H1 (cell line): ENCODE data around the gene SPARC. TPM values are rescaled to one million over a fixed set of nuclear protein-coding genes. Genes with fewer than 3 reads are reported as not detected.

Experiments used
- CTCF ChIA-PET: fragments of 300-600 bp; sonication (Branson Sonifier 250); formaldehyde crosslinking; loops from one replicate; lab custom pipeline; 2021; ENCODE audit not compliant: partially characterized antibody; lab: Charles Lee
- POLR2A ChIA-PET: fragments of 300-600 bp; sonication (Branson Sonifier 250); formaldehyde crosslinking; loops from one replicate; lab custom pipeline; 2021; ENCODE audit warnings: inconsistent platforms; ENCODE audit not compliant: partially characterized antibody; lab: Charles Lee
- DNase-seq, 2 experiments: peaks; one replicate each; pipeline versions ENCODE4 v3.0.0 to v3.0.0-alpha.2; 2010 to 2022; ENCODE audit warnings: low spot score in 2 of 2, low read depth in 1 of 2, mixed read lengths in 1 of 2
- FAIRE-seq: peaks from 2 replicates; lab custom pipeline; 2011; peaks lifted over from hg19 to GRCh38; lab: Jason Lieb, UNC
- H2AFZ ChIP-seq: 2 replicates; pipeline ENCODE4 v1.8.1; 2012; ENCODE audit warnings: low read length, inconsistent platforms
- H2AK5ac ChIP-seq: 2 replicates; pipeline ENCODE4 v1.6.1; 2013; ENCODE audit warnings: low read depth, low read length
- H2BK120ac ChIP-seq: replicated peaks from 2 replicates; pipeline ENCODE3; 2013; ENCODE audit warnings: low read depth, low read length, inconsistent platforms
- H2BK12ac ChIP-seq: 2 replicates; pipeline ENCODE4 v1.6.1; 2013; ENCODE audit warnings: low read depth, low read length
- H2BK15ac ChIP-seq: 2 replicates; pipeline ENCODE4 v1.6.1; 2013; ENCODE audit warnings: low read length
- H2BK20ac ChIP-seq: 2 replicates; pipeline ENCODE4 v1.6.1; 2013; ENCODE audit warnings: low read length
- H2BK5ac ChIP-seq: 2 replicates; pipeline ENCODE4 v1.6.1; 2013; ENCODE audit warnings: low read depth, low read length
- H3K14ac ChIP-seq: 2 replicates; pipeline ENCODE4 v1.6.1; 2013; ENCODE audit warnings: inconsistent platforms; ENCODE audit not compliant: insufficient read length
- H3K18ac ChIP-seq: 2 replicates; pipeline ENCODE4 v1.6.1; 2013; ENCODE audit warnings: low read length; ENCODE audit errors: extremely low read depth
- H3K23ac ChIP-seq: 2 replicates; pipeline ENCODE4 v1.6.1; 2013; ENCODE audit warnings: inconsistent platforms; ENCODE audit not compliant: insufficient read length
- H3K23me2 ChIP-seq: 2 replicates; pipeline ENCODE4 v1.6.1; 2013; ENCODE audit warnings: low read depth, low read length
- H3K27ac ChIP-seq: 2 replicates; pipeline ENCODE4 v1.6.1; 2011; ENCODE audit warnings: low read depth, low read length, inconsistent platforms
- H3K27me3 ChIP-seq, 4 experiments: replicated peaks in 1 of 4; 1 replicate in 1 of 4; 2 replicates in 3 of 4; pipeline versions ENCODE4 v1.6.1 to v1.8.1; 2011 to 2013; ENCODE audit warnings: low read length in 3 of 4, mild to moderate bottlenecking in 3 of 4, inconsistent platforms in 2 of 4, mixed read lengths in 2 of 4, moderate library complexity in 1 of 4; ENCODE audit not compliant: control insufficient read depth in 3 of 4, insufficient read depth in 3 of 4; ENCODE audit errors: extremely low read depth in 1 of 4
- H3K36me3 ChIP-seq, 4 experiments: 2 replicates each; pipeline versions ENCODE4 v1.6.1 to v1.8.1; 2011 to 2013; ENCODE audit warnings: mild to moderate bottlenecking in 4 of 4, low read length in 3 of 4, moderate library complexity in 2 of 4, control low read depth in 1 of 4, inconsistent platforms in 1 of 4; ENCODE audit not compliant: insufficient read depth in 4 of 4, control insufficient read depth in 2 of 4
- H3K4ac ChIP-seq: replicated peaks from 2 replicates; pipeline ENCODE3; 2013; ENCODE audit warnings: low read length, low read depth, mixed read lengths, inconsistent platforms; ENCODE audit not compliant: insufficient read length
- H3K4me1 ChIP-seq, 4 experiments: replicated peaks in 1 of 4; 1 replicate in 1 of 4; 2 replicates in 3 of 4; pipeline versions ENCODE4 v1.6.1 to v1.8.1; 2011 to 2013; ENCODE audit warnings: low read length in 3 of 4, inconsistent platforms in 2 of 4, mixed read lengths in 1 of 4; ENCODE audit not compliant: insufficient read depth in 4 of 4, control insufficient read depth in 3 of 4
- H3K4me2 ChIP-seq, 2 experiments: 2 replicates each; pipeline versions ENCODE4 v1.6.1 to v1.8.1; 2011 to 2013; ENCODE audit warnings: low read depth in 2 of 2, low read length in 2 of 2, control low read depth in 1 of 2, inconsistent platforms in 1 of 2, mild to moderate bottlenecking in 1 of 2; ENCODE audit not compliant: insufficient read depth in 1 of 2
- H3K4me3 ChIP-seq, 4 experiments: fragments of 200-600, 300-600 bp in 1 of 4; sonication (generic), shearing (Covaris generic), sonication (Bioruptor Twin) in 1 of 4; 2 replicates each; pipeline versions ENCODE4 v1.5.1 to v1.8.1; 2011 to 2016; ENCODE audit warnings: low read length in 4 of 4, low read depth in 3 of 4, control low read depth in 2 of 4, inconsistent platforms in 2 of 4, mild to moderate bottlenecking in 2 of 4, mixed read lengths in 1 of 4, moderate library complexity in 1 of 4; ENCODE audit not compliant: insufficient read depth in 2 of 4; ENCODE audit errors: extremely low read depth in 1 of 4
- H3K56ac ChIP-seq: replicated peaks from 2 replicates; pipeline ENCODE3; 2013; ENCODE audit warnings: low read depth, mild to moderate bottlenecking, mixed read lengths, low read length, inconsistent platforms; ENCODE audit not compliant: insufficient read length
- H3K79me1 ChIP-seq: 2 replicates; pipeline ENCODE4 v1.6.1; 2013; ENCODE audit warnings: low read depth, low read length, control low read depth
- H3K79me2 ChIP-seq, 2 experiments: 2 replicates each; pipeline versions ENCODE4 v1.6.1 to v1.8.1; 2012 to 2013; ENCODE audit warnings: low read length in 2 of 2, mild to moderate bottlenecking in 2 of 2, inconsistent platforms in 1 of 2; ENCODE audit not compliant: insufficient read depth in 2 of 2, control insufficient read depth in 1 of 2
- H3K9ac ChIP-seq, 4 experiments: replicated peaks in 1 of 4; 1 replicate in 1 of 4; 2 replicates in 3 of 4; pipeline versions ENCODE4 v1.6.1 to v1.8.1; 2011 to 2013; ENCODE audit warnings: low read depth in 3 of 4, low read length in 3 of 4, control low read depth in 2 of 4, mild to moderate bottlenecking in 2 of 4, moderate library complexity in 2 of 4, inconsistent platforms in 1 of 4; ENCODE audit errors: extremely low read depth in 1 of 4
- H3K9me3 ChIP-seq, 2 experiments: 2 replicates each; pipeline versions ENCODE4 v1.6.1 to v1.8.1; 2012 to 2013; ENCODE audit warnings: mild to moderate bottlenecking in 2 of 2, moderate library complexity in 2 of 2, control low read depth in 1 of 2, inconsistent platforms in 1 of 2, low read depth in 1 of 2, low read length in 1 of 2, mixed read lengths in 1 of 2; ENCODE audit not compliant: insufficient read depth in 2 of 2
- H4K20me1 ChIP-seq, 2 experiments: replicated peaks in 1 of 2; 2 replicates each; pipeline versions ENCODE3 to v1.8.1; 2011 to 2013; ENCODE audit warnings: inconsistent platforms in 2 of 2, low read length in 2 of 2, mild to moderate bottlenecking in 1 of 2; ENCODE audit not compliant: insufficient read depth in 2 of 2, control insufficient read depth in 1 of 2
- H4K5ac ChIP-seq: 2 replicates; pipeline ENCODE4 v1.6.1; 2013; ENCODE audit warnings: low read length, low read depth, mixed read lengths, inconsistent platforms; ENCODE audit not compliant: insufficient read length
- H4K8ac ChIP-seq: 2 replicates; pipeline ENCODE4 v1.8.0; 2013; ENCODE audit warnings: mild to moderate bottlenecking, moderate library complexity, low read length, inconsistent platforms; ENCODE audit not compliant: insufficient read depth; ENCODE audit errors: extremely low read depth
- H4K91ac ChIP-seq: replicated peaks from 2 replicates; pipeline ENCODE3; 2013; ENCODE audit warnings: low read length, mixed read lengths, inconsistent platforms; ENCODE audit not compliant: insufficient read length
- CREB1 ChIP-seq: IDR thresholded peaks from 2 replicates; pipeline ENCODE4 v1.6.1; 2012; ENCODE audit warnings: inconsistent platforms
- EP300 ChIP-seq, 2 experiments: IDR thresholded peaks; 1 replicate in 1 of 2; 2 replicates in 1 of 2; pipeline ENCODE4 v1.6.1; 2011 to 2012; ENCODE audit warnings: low read depth in 2 of 2, low read length in 2 of 2, mild to moderate bottlenecking in 2 of 2, borderline replicate concordance in 1 of 2, inconsistent platforms in 1 of 2, moderate library complexity in 1 of 2
- RFX5 ChIP-seq: IDR thresholded peaks from 2 replicates; pipeline ENCODE4 v1.6.1; 2011; ENCODE audit warnings: low read depth, low read length, improper control_type of control experiment, borderline replicate concordance
- SP1 ChIP-seq: IDR thresholded peaks from 2 replicates; pipeline ENCODE4 v1.6.1; 2011; ENCODE audit warnings: low read depth, low read length
- SP4 ChIP-seq: IDR thresholded peaks from 2 replicates; pipeline ENCODE4 v1.6.1; 2012; ENCODE audit warnings: low read length, inconsistent platforms
- SRF ChIP-seq: IDR thresholded peaks from 2 replicates; pipeline ENCODE4 v1.6.1; 2011; ENCODE audit warnings: mild to moderate bottlenecking, low read depth, low read length, moderate library complexity
- WGBS, 2 experiments: shearing (Covaris generic) in 1 of 2; methylation state at CpG; one replicate each; pipeline versions ENCODE4 v1.1.6 to v1.1.7; 2013 to 2015; ENCODE audit warnings: low lambda C conversion rate in 2 of 2, mixed read lengths in 2 of 2, inconsistent platforms in 1 of 2, low coverage in 1 of 2, missing lambda C conversion rate in 1 of 2; ENCODE audit not compliant: insufficient replicate concordance in 2 of 2, insufficient coverage in 1 of 2, insufficient read length in 1 of 2; ENCODE audit errors: extremely low coverage in 1 of 2, missing lambda C conversion rate in 1 of 2; 5-methylcytosine and 5-hydroxymethylcytosine counted together
- polyA plus RNA-seq, 7 experiments: library from polyadenylated mRNA; depleted of rRNA in 3 of 7; stranded (reverse) in 5 of 7; unstranded in 2 of 7; fragments of >200 nt in 5 of 7; fragments of 200-250 nt in 2 of 7; gene quantifications; 1 replicate in 5 of 7; 2 replicates in 1 of 7; 4 replicates in 1 of 7; pipeline versions ENCODE4 v1.2.1 to v1.2.3, GENCODE V29; 2011 to 2013; ENCODE audit warnings: missing spikeins in 2 of 7, mixed read lengths in 2 of 7
- total RNA-seq: library from RNA; stranded (reverse); fragmentation: NEBNext Ultra II Directional; extraction: Animal tissue kit (Norgen Biotek cat#: 25700); gene quantifications from 2 replicates; pipeline ENCODE4 v1.2.1, GENCODE V29; 2021
- TF ChIP-seq, protein P1 (sequence below): IDR thresholded peaks from 2 replicates; pipeline ENCODE4 v1.6.1; 2012; ENCODE audit warnings: inconsistent platforms

Gene SPARC
- total and polyA plus RNA-seq, 2 of the 8 experiments (the other 6 are each of a cell fraction or from before 2014, with no cell fraction given), result 375 to 438 TPM

GRCh38 chr5:151647320-151647861 lies 39.3 kb downstream of the SPARC start:
- Histone ChIP-seq H3K79me2 (no peaks in the 10 kb centered on the region), H2BK5ac (no peak overlapping the region), H4K8ac (no peak overlapping the region), H3K56ac (no peak overlapping the region), H3K23ac (no peak overlapping the region), H2AFZ (no peak overlapping the region), H3K9ac (no peak overlapping the region), H3K18ac (no peak overlapping the region), H3K36me3 (no peaks in the 10 kb centered on the region), H2BK20ac (no peak overlapping the region), H3K23me2 (no peaks in the 10 kb centered on the region), H3K4me1 (no peaks in the 10 kb centered on the region; a peak in 1 of 7 replicates), H2AK5ac (no peak overlapping the region), H4K20me1 (no peaks in the 10 kb centered on the region), H4K91ac (no peak overlapping the region), H3K9me3 (no peaks in the 10 kb centered on the region), H2BK12ac (no peak overlapping the region), H2BK120ac (no peak overlapping the region), H3K4me3 (no peak overlapping the region), H4K5ac (no peak overlapping the region), H3K27me3 (no peaks in the 10 kb centered on the region), H3K27ac (no peak overlapping the region), H3K4me2 (no peak overlapping the region), H3K4ac (no peak overlapping the region), H3K79me1 (no peaks in the 10 kb centered on the region), H2BK15ac (no peak overlapping the region), H3K14ac (no peak overlapping the region)
- 90% methylated on average over 5 of the region's 5 CpGs; no CpG with 5 or more reads in 1 of the 2 experiments for WGBS, 2 experiments
- DNase-seq, result no peak
- ChIA-PET POLR2A (no interaction called here), CTCF (interaction anchor here (1.0 to 43.0 kb wide), 6 partner anchors 12 to 200 kb away, joined by 3 to 991 read pairs (median 29); partner anchors contain the start of genes ATOX1 and SLC36A1)
- TF ChIP-seq CREB1 (no peak), EP300 (IDR thresholded peaks at IDR 0.05; ENCODE audit: borderline replicate concordance in 1 of 2, low read depth in 2 of 2, low read length in 2 of 2) (no peak), RFX5 (no peak), SP1 (no peak), SP4 (no peak), SRF (no peak)
- TF ChIP-seq, protein P1, sequence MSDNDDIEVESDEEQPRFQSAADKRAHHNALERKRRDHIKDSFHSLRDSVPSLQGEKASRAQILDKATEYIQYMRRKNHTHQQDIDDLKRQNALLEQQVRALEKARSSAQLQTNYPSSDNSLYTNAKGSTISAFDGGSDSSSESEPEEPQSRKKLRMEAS, result no peak
- FAIRE-seq, result no peak
